ENCODE data around the gene DENND1A.

Gene DENND1A

GRCh38 chr9:123660691-123661466 lies 269.0 kb downstream of the DENND1A start:
- TF ChIP-seq GATA3 (IDR thresholded peaks at IDR 0.05; ENCODE audit: low read depth, low read length): no peak

DNA sequence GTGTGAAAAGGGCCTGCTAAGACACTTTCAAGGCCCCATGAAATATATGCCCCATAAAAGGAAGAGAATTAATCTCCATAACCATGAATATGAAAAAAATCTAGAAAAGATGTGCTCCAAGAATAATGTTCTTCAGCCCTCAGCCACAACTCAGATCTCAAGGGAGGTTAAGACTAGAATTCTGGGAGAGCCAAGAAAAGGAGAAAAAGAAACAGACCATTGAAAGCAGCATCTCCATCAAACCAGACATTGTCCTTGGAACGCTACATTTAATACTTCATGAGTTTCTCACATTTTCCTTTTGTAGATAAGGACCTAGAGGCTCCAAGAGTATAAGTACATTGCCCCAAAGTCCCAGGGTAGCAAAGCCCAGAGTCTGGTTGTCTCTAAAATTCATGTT lies 270.6 kb downstream of the DENND1A start:
- TF ChIP-seq GATA3 (IDR thresholded peaks at IDR 0.05; ENCODE audit: low read depth, low read length): no peak
- no peak for TF ChIP-seq GATA2 (IDR thresholded peaks at IDR 0.05; ENCODE audit: low read depth, low read length)

GRCh38 chr9:123658792-123659191 lies 271.1 kb downstream of the DENND1A start:
- TF ChIP-seq GATA2 (IDR thresholded peaks at IDR 0.05; ENCODE audit: low read depth, low read length): no peak
- no peak for TF ChIP-seq GATA3 (IDR thresholded peaks at IDR 0.05; ENCODE audit: low read depth, low read length)

DNA sequence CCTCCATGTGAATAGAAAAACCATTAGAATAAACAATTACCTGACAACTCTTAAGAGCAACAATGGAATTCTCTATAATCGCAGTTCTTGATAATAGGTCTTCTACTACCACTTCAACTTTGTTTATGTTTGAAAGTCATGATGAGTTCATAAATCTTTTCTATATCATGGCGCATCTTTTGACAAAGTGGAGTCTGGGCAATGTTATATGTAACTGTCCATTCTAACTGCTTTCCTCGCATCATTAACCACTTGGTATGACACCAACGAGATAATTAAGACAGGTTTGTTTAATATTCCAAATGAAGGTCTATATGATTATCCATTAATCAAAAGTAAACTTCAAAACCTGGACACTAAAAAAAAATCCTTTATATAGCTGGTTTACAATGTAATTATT lies 272.0 kb downstream of the DENND1A start:
- TF ChIP-seq GATA3 (IDR thresholded peaks at IDR 0.05; ENCODE audit: low read depth, low read length): no peak
- no peak for TF ChIP-seq GATA2 (IDR thresholded peaks at IDR 0.05; ENCODE audit: low read depth, low read length)

- TF ChIP-seq GATA3 (IDR thresholded peaks at IDR 0.05; ENCODE audit: low read depth, low read length) (no peak), GATA2 (IDR thresholded peaks at IDR 0.05; ENCODE audit: low read depth, low read length) (no peak)
These were observed 272.8 kb downstream of the DENND1A start for GRCh38 chr9:123657099-123657498.

GRCh38 chr9:123656565-123656964 lies 273.4 kb downstream of the DENND1A start:
- TF ChIP-seq GATA3 (IDR thresholded peaks at IDR 0.05; ENCODE audit: low read depth, low read length): no peak
- no peak for TF ChIP-seq GATA2 (IDR thresholded peaks at IDR 0.05; ENCODE audit: low read depth, low read length)

DNA sequence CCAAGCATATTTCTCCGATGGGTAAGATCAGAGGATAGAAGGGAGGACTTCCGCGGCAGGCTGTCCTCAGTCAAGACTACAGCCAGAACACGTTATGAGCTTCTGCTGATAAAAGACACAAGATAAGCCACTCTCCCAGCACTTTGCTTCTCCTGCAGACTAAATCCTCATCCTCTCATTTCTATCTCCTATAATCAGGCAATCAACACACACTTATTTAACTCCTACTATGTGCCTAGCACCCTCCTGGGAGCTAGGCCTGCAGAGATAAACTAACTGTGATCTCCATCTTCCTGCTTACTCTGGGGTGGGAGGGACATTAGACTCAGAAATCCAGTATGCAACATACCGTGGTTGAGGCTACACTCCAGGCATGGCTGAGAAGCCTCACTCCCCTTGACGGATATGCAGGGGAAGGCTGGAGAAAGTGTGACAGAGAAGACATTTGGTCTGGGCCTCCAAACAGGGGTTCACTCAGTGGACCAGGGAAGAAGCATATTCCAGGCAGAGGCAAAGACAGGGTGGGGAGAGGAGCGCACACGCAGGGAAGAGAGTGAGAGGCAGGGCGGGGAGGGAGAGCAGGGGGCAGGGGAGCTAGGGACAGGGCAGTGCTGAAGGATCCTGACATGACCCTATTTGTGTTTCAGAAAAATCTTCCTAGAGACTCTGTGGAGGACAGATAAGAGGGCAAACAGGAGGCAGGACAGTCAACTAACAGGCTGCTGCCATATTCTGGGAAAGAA lies 274.1 kb downstream of the DENND1A start:
- TF ChIP-seq GATA2 (IDR thresholded peaks at IDR 0.05; ENCODE audit: low read depth, low read length): no peak
- TF ChIP-seq GATA3 (IDR thresholded peaks at IDR 0.05; ENCODE audit: low read depth, low read length): no peak

- TF ChIP-seq GATA2 (IDR thresholded peaks at IDR 0.05; ENCODE audit: low read depth, low read length) (no peak), GATA3 (IDR thresholded peaks at IDR 0.05; ENCODE audit: low read depth, low read length) (no peak)
These were observed 274.8 kb downstream of the DENND1A start for GRCh38 chr9:123654994-123655637.

DNA sequence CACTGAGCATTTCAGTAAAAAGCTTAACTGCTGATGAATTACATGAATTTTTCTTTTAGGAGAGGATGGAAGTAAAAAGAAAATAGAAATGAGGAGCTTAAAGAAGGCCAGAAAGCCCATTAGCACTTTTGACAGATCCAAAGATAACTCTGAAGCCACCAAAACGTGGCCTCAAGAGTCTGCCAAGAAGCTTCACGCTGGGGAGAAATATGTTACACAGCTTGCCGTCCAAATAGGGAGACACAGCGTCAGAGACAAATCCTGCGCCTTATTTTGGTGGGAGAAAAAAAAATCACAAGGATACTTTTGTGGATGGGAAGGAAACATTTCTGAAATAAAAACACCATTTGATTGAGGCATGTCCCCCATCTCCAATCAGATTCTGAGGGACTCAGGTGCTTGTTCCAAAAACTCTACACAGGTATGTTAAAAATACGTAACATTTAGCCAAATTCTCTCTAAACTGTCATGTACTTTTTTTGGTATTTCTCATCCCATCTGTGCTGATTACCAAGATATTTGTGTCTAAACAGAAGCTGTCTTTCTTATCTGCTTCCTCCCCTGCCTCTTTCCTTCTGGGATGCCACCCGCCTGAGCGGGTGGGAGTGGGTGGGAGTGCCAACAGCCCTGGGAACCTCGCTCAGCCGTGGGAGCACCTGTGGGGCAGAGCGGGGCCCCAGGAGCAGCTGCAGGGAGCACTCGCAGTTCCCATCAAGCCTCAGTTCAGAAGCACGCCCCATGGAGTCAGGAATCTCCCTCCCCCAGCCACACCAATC lies 275.5 kb downstream of the DENND1A start:
- no peak for TF ChIP-seq GATA3 (IDR thresholded peaks at IDR 0.05; ENCODE audit: low read depth, low read length)
- TF ChIP-seq GATA2 (IDR thresholded peaks at IDR 0.05; ENCODE audit: low read depth, low read length): no peak

- no peak for TF ChIP-seq GATA3 (IDR thresholded peaks at IDR 0.05; ENCODE audit: low read depth, low read length)
- no peak for TF ChIP-seq GATA2 (IDR thresholded peaks at IDR 0.05; ENCODE audit: low read depth, low read length)
These were observed 277.5 kb downstream of the DENND1A start for GRCh38 chr9:123652416-123652815.

DNA sequence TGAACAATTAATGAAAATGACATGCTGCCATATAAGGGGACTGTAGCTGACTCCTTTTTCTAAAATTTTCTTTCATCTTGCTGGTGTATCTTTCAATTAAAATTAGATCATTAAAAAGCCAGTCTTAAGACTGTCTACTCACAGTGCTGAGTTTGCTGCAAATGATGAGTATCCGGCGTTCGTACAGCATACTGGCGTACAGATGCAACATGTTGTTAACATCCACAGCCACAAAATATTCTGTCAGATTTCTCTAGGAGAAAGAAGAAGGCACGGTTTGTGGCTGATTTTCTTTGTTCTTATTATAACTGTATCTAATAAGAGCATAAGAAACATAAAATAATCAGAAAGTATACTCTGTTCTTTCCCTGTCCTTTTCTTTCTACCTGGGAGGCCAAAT lies 278.1 kb downstream of the DENND1A start:
- no peak for TF ChIP-seq GATA2 (IDR thresholded peaks at IDR 0.05; ENCODE audit: low read depth, low read length)
- no peak for TF ChIP-seq GATA3 (IDR thresholded peaks at IDR 0.05; ENCODE audit: low read depth, low read length)

- TF ChIP-seq GATA3 (IDR thresholded peaks at IDR 0.05; ENCODE audit: low read depth, low read length) (no peak), GATA2 (IDR thresholded peaks at IDR 0.05; ENCODE audit: low read depth, low read length) (no peak)
These were observed 278.7 kb downstream of the DENND1A start for GRCh38 chr9:123651273-123651672.

DNA sequence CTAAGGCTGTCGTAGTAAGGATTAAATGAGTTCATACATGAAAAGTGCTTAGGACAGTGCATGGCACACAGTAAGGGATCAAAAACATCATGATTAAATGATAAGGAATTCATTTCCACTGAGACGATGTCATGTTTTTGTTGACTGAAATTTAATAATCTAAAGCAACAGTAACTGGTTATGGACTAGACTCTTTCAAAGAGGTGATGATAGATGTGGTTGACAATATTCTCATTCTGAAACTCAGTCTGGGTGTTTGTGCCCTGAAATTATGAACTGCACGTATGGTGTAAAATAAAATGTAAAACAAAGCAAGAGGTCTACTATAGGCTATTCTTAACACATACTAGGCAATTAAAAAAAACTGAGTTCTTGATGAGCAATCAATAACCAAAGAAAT lies 280.0 kb downstream of the DENND1A start:
- no peak for TF ChIP-seq GATA3 (IDR thresholded peaks at IDR 0.05; ENCODE audit: low read depth, low read length)
- TF ChIP-seq GATA2 (IDR thresholded peaks at IDR 0.05; ENCODE audit: low read depth, low read length): no peak

DNA sequence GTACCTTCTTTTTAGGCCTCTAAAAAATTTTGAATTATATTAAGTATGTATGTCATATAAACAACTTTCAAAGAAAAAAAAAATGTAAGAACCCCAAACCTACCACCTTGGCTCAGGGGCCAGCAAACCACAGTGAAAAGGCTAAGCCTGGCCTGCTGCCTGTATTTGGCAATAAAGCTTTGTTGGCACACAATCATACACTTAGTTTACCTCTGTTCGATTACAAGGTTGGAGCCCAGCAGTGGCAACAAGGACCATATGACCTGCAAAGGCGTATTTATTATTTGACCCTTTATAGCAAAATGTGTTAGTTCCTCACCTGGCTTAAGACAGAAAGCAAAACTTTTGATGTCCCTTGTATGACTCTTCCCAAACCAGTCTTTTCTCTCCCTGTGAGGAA lies 282.8 kb downstream of the DENND1A start:
- TF ChIP-seq GATA3 (IDR thresholded peaks at IDR 0.05; ENCODE audit: low read depth, low read length) (no peak), GATA2 (IDR thresholded peaks at IDR 0.05; ENCODE audit: low read depth, low read length) (no peak)

Data from SH-SY5Y (cell line).